GM10266 (cell line): Measurements from ENCODE around the gene TMEM98.

ENCODE experiments used
- DNase-seq: peaks from one replicate; pipeline ENCODE4 v3.0.0; 2012; ENCODE audit errors: extremely low spot score
- TF ChIP-seq, protein P1 (sequence below): IDR thresholded peaks from 2 replicates; pipeline ENCODE4 v1.5.1; 2012; ENCODE audit warnings: mild to moderate bottlenecking, low read depth; ENCODE audit not compliant: control insufficient read depth, insufficient read depth; ENCODE audit errors: missing control alignments

Gene TMEM98

DNA sequence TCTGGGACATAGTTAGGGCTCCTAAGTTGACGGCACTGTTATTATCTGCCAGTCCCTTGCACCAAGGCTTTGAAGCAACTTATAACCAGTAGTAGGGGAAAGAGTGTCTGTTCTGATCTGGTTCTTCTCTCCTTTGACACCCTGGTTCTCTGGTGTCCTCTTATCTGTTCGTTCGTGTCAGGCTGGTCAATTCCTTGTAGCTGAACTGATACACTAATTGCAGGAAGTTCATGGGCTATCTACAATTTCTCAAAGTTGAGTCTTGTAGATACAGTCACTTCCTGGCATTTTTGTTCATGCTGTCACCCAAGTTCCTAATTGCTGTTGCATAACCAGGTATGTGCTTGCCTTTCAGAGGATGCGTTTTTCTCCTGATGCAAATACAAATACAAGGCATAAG, 33.7 kb upstream of the TMEM98 start:
- TF ChIP-seq, protein P1, sequence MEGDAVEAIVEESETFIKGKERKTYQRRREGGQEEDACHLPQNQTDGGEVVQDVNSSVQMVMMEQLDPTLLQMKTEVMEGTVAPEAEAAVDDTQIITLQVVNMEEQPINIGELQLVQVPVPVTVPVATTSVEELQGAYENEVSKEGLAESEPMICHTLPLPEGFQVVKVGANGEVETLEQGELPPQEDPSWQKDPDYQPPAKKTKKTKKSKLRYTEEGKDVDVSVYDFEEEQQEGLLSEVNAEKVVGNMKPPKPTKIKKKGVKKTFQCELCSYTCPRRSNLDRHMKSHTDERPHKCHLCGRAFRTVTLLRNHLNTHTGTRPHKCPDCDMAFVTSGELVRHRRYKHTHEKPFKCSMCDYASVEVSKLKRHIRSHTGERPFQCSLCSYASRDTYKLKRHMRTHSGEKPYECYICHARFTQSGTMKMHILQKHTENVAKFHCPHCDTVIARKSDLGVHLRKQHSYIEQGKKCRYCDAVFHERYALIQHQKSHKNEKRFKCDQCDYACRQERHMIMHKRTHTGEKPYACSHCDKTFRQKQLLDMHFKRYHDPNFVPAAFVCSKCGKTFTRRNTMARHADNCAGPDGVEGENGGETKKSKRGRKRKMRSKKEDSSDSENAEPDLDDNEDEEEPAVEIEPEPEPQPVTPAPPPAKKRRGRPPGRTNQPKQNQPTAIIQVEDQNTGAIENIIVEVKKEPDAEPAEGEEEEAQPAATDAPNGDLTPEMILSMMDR = no peak
- DNase-seq = no peak

- TF ChIP-seq, protein P1 = no peak
- DNase-seq = no peak
These were observed 31.2 kb upstream of the TMEM98 start for GRCh38 chr17:32896647-32897258.

DNA sequence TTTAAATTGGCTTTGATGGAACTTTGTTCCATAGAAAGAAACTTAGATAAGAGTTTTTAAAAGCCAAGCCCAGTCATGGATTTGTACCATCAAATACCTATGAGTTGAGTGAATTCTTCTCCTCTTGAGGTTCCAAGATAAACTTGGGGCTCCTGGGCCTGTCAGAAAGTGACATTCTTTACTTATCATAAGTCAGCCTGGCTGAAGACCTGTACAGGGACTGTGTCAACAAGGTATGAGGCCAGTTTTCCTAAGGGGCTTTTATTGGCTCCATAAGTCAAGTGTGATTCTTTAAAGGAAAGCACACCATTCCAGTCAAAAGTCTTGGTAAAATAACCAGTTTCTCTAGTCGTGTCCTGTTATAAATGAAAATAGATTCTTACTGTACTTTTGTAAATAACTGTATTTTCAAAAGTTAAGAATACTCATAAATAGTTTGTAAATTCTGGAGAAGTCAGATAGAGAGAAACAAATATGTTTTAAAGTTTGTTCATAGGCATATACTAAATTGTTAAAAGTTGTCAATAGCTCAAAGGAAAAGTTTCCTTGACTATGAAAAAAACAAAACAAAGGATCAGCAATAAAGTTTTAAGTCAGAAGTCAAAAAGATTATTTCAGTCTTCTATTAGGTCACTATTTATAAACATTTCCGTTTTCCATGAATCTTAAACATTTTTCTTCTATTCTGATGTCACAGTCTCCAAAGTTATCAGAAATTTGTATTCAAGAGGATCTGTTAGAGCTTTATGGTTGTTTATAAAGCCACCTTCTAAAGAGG, 28.5 kb upstream of the TMEM98 start:
- TF ChIP-seq, protein P1 = no peak

DNA sequence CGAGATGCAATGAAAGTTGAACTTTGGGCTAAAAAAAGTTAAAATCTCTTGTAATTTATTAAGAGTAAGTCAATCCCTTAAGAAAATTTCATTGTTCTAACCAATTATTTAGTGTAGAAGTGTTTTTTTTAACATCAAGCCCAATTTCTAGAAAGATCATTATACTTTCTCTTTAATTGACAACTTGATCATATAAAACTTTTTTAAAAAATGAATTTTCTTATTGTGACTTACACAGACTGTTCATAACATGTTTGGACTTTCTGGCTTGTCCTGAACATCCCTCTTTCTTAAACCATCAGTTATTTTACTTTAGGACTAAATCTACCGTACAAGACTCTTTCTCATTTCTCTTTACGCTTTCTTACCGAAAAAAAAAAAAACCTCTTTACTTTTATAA, 26.2 kb upstream of the TMEM98 start:
- TF ChIP-seq, protein P1 = no peak
- DNase-seq = no peak

More for the DNA sequence above, 28.5 kb upstream of the TMEM98 start:
- no peak for DNase-seq

DNA sequence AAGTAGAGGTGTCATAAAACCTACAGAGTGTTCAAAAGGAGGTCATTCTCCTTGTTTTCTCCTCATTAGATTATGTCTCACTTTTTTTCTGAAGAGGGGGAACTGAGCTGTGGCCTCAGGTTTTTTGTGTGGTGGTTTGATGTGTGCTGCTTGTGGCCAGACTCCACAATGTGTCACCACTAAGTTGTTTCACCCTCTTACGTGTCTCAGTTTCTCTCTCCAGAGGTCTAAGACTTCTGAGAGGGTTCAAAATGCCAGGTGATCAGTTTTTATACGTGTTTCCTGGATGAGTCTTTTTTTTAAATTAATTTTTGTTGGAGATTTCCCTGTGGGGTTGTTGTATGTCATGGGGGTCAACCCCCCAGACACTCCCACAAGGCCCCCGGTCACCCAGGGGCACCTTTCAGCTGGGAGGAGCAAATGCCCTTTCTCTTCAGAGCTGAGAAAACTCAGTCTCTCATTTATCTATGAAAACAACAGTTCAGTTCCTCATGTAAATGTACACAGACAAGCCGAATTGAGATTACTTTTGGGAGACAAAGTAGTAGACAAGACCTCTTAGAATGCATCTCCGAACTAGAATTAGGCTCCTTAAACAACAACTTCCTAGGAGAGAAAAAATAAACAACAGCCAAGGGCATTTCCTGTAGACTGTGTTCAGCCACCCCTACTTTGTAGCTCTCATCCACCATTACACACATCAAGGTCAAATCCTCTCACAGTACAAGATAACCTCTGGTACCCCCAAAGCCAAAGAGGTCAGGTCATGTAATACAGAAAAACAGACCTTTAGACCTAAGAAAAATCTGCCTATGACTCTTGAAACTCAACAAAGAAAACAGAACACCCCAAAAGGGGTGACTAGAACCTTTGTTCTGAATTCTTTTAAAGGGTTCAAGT, 23.9 kb upstream of the TMEM98 start:
- TF ChIP-seq, protein P1 = no peak
- no peak for DNase-seq

DNA sequence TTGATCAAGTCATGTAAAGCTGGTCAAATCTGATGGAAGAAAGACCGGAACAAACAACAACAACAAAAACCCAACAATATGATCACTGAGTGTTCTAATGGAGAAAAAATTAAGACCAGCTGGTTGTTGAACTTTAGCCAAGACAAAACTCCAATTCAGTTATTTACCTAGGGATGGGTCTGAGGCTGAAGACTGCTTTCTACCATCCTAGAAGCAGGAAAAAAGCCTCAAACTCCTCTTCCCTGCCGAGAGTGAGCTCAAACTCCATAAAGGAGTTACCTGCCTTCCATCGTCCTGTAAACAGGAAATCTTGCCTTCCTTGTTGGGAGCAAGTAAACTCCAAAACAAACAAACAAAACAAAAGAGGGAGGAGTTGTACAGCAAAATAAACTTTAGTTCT, 23.1 kb upstream of the TMEM98 start:
- TF ChIP-seq, protein P1 = no peak
- no peak for DNase-seq

- no peak for DNase-seq
- TF ChIP-seq, protein P1 = no peak
These were observed 20.4 kb upstream of the TMEM98 start for GRCh38 chr17:32907583-32907982.
